ENCODE data around the gene BAIAP2. TPM values are rescaled to one million over a fixed set of nuclear protein-coding genes. Genes with fewer than 3 reads are reported as not detected.

Gene BAIAP2
- 42.4 and 47.7 TPM in 2 replicates for total RNA-seq (2014; rRNA removed; shearing (Covaris generic))

GRCh38 chr17:81034779-81035520, at the start of gene BAIAP2:
TSS of gene BAIAP2 (plus strand) at chr17:81035151. CDS start at chr17:81035255, 104 bp downstream.
- peak; percentile 88 for DNase-seq (ENCODE audit: low spot score)

- DNase-seq (ENCODE audit: low spot score): no peak
Observed at GRCh38 chr17:80986046-80986445, 48.9 kb upstream of the BAIAP2 start.

GRCh38 chr17:80986816-80987475, 48.0 kb upstream of the BAIAP2 start:
- DNase-seq (ENCODE audit: low spot score): no peak

GRCh38 chr17:80987941-80988461, 47.0 kb upstream of the BAIAP2 start:
- DNase-seq (ENCODE audit: low spot score): no peak

- DNase-seq (ENCODE audit: low spot score): no peak
Observed at GRCh38 chr17:80989586-80989913, 45.4 kb upstream of the BAIAP2 start.

GRCh38 chr17:80990921-80991644, 43.9 kb upstream of the BAIAP2 start:
- no peak for DNase-seq (ENCODE audit: low spot score)

GRCh38 chr17:80991645-80992076, 43.3 kb upstream of the BAIAP2 start, which contains the start of gene CHMP6:
TSS of gene CHMP6 (plus strand) at chr17:80991841. CDS start at chr17:80991919, 78 bp downstream.
- DNase-seq (ENCODE audit: low spot score): peak; percentile 49

GRCh38 chr17:80992077-80992947, 42.6 kb upstream of the BAIAP2 start:
- no peak for DNase-seq (ENCODE audit: low spot score)

GRCh38 chr17:80992948-80993624, 41.9 kb upstream of the BAIAP2 start:
- no peak for DNase-seq (ENCODE audit: low spot score)

- DNase-seq (ENCODE audit: low spot score): no peak
Observed at GRCh38 chr17:80995131-80995530, 39.8 kb upstream of the BAIAP2 start.

- DNase-seq (ENCODE audit: low spot score): no peak
Observed at GRCh38 chr17:80996422-80997305, 38.3 kb upstream of the BAIAP2 start.

GRCh38 chr17:80997424-80998117, 37.4 kb upstream of the BAIAP2 start:
- peak; percentile 83 for DNase-seq (ENCODE audit: low spot score)

GRCh38 chr17:80998118-80998747, 36.7 kb upstream of the BAIAP2 start:
- DNase-seq (ENCODE audit: low spot score): no peak

GRCh38 chr17:80998748-80999535, 36.0 kb upstream of the BAIAP2 start:
- no peak for DNase-seq (ENCODE audit: low spot score)

GRCh38 chr17:80999536-81000333, 35.2 kb upstream of the BAIAP2 start:
- DNase-seq (ENCODE audit: low spot score): no peak

- DNase-seq (ENCODE audit: low spot score): no peak
Observed at GRCh38 chr17:81000334-81000630, 34.7 kb upstream of the BAIAP2 start.
